Measurements from ENCODE around the gene CD247.
"Not testable (repeated sequence)": the region's sequence is repeated elsewhere in the genome, so short reads cannot be mapped to it uniquely, and the experiment has no call there.

CD247 gene

GRCh38 chr1:167518331-167518700 lies at the start of gene CD247:
TSS of gene CD247 (minus strand) at chr1:167518529. CDS start at chr1:167518465, 64 bp downstream.
- no peak for DNase-seq

GRCh38 chr1:167567663-167568062 lies 49.3 kb upstream of the CD247 start:
- no peak for DNase-seq

GRCh38 chr1:167566766-167567165 lies 48.4 kb upstream of the CD247 start:
- no peak for DNase-seq

GRCh38 chr1:167565922-167566321 lies 47.6 kb upstream of the CD247 start:
- DNase-seq = no peak

- DNase-seq = no peak
Measured at GRCh38 chr1:167564612-167565270, 46.4 kb upstream of the CD247 start.

GRCh38 chr1:167563579-167564246 lies 45.4 kb upstream of the CD247 start:
- DNase-seq = no peak

GRCh38 chr1:167562702-167563101 lies 44.4 kb upstream of the CD247 start:
- no peak for DNase-seq

- no peak for DNase-seq
Measured at GRCh38 chr1:167561753-167562152, 43.4 kb upstream of the CD247 start.

- peak; percentile 69 for DNase-seq
Measured at GRCh38 chr1:167555971-167556714, 37.8 kb upstream of the CD247 start.

GRCh38 chr1:167555072-167555471 lies 36.7 kb upstream of the CD247 start:
- not testable (repeated sequence) for DNase-seq

GRCh38 chr1:167554028-167554779 lies 35.9 kb upstream of the CD247 start:
- DNase-seq = no peak

- DNase-seq = peak; percentile 85
Measured at GRCh38 chr1:167553136-167554027, 35.1 kb upstream of the CD247 start, which contains the start of gene CREG1. TSS of gene CREG1 (minus strand) at chr1:167553762.

GRCh38 chr1:167551362-167551761 lies 33.0 kb upstream of the CD247 start:
- no peak for DNase-seq

- no peak for DNase-seq
Measured at GRCh38 chr1:167548059-167548932, 30.0 kb upstream of the CD247 start.

GRCh38 chr1:167546935-167547334 lies 28.6 kb upstream of the CD247 start:
- DNase-seq = no peak

- DNase-seq = no peak
Measured at GRCh38 chr1:167545349-167545748, 27.0 kb upstream of the CD247 start.

- no peak for DNase-seq
Measured at GRCh38 chr1:167544447-167545093, 26.2 kb upstream of the CD247 start.

GRCh38 chr1:167543199-167543990 lies 25.1 kb upstream of the CD247 start:
- DNase-seq = no peak

Measured in NCI-H1436 (cell line).